ENCODE measurements around the gene SMIM38. TPM values are rescaled to one million over a fixed set of nuclear protein-coding genes. Genes with fewer than 3 reads are reported as not detected.
A peak's percentile ranks its signal among the peaks of the same experiment; 100 is the strongest.

The SMIM38 gene
- total RNA-seq, 1 donor from 2014 or later, result 0.12 TPM

- H3K36me3 Mint-ChIP-seq (ENCODE audit: low read depth), result peaks cover 3% of the 10 kb centered on the region
- no peak overlapping the region for H3K27ac Mint-ChIP-seq (ENCODE audit: unreplicated experiment)
- no peak for TF ChIP-seq CTCF (IDR thresholded peaks at IDR 0.05)
- H3K4me3 Mint-ChIP-seq (ENCODE audit: unreplicated experiment), result no peak overlapping the region
- DNase-seq (ENCODE audit: low spot score), result no peak
- no peaks in the 10 kb centered on the region for H3K27me3 Mint-ChIP-seq (ENCODE audit: low read depth)
- H3K9me3 Mint-ChIP-seq (ENCODE audit: low read depth), result peaks cover 13% of the 10 kb centered on the region
- peaks cover 44% of the 10 kb centered on the region for H3K4me1 Mint-ChIP-seq (ENCODE audit: low read depth)
Measured at GRCh38 chr11:69163842-69164241, 8.1 kb downstream of the SMIM38 start.

- Mint-ChIP-seq H3K9me3 (ENCODE audit: low read depth) (peaks cover 13% of the 10 kb centered on the region), H3K4me1 (ENCODE audit: low read depth) (peaks cover 44% of the 10 kb centered on the region)
- DNase-seq (ENCODE audit: low spot score), result no peak
Measured at GRCh38 chr11:69164824-69165223, 9.1 kb downstream of the SMIM38 start.

GRCh38 chr11:69165775-69166174 lies 10.0 kb downstream of the SMIM38 start:
- Mint-ChIP-seq H3K4me1 (ENCODE audit: low read depth) (peaks cover 41% of the 10 kb centered on the region), H3K4me3 (ENCODE audit: unreplicated experiment) (no peak overlapping the region), H3K27ac (ENCODE audit: unreplicated experiment) (no peak overlapping the region), H3K27me3 (ENCODE audit: low read depth) (no peaks in the 10 kb centered on the region), H3K9me3 (ENCODE audit: low read depth) (peaks cover 13% of the 10 kb centered on the region), H3K36me3 (ENCODE audit: low read depth) (peaks cover 3% of the 10 kb centered on the region)
- TF ChIP-seq CTCF (IDR thresholded peaks at IDR 0.05), result no peak
- DNase-seq (ENCODE audit: low spot score), result no peak

More at GRCh38 chr11:69164824-69165223, 9.1 kb downstream of the SMIM38 start:
- no peak for TF ChIP-seq CTCF (IDR thresholded peaks at IDR 0.05)
- H3K27me3 Mint-ChIP-seq (ENCODE audit: low read depth), result no peaks in the 10 kb centered on the region
- no peak overlapping the region for H3K4me3 Mint-ChIP-seq (ENCODE audit: unreplicated experiment)
- H3K36me3 Mint-ChIP-seq (ENCODE audit: low read depth), result peaks cover 3% of the 10 kb centered on the region
- no peak overlapping the region for H3K27ac Mint-ChIP-seq (ENCODE audit: unreplicated experiment)

GRCh38 chr11:69166218-69167115 lies 10.7 kb downstream of the SMIM38 start:
- Mint-ChIP-seq H3K27me3 (ENCODE audit: low read depth) (no peaks in the 10 kb centered on the region), H3K36me3 (ENCODE audit: low read depth) (peaks cover 3% of the 10 kb centered on the region), H3K4me3 (ENCODE audit: unreplicated experiment) (peak overlapping the region; percentile 46), H3K4me1 (ENCODE audit: low read depth) (peaks cover 34% of the 10 kb centered on the region), H3K9me3 (ENCODE audit: low read depth) (peaks cover 13% of the 10 kb centered on the region), H3K27ac (ENCODE audit: unreplicated experiment) (peak overlapping the region; percentile 83)
- TF ChIP-seq CTCF (IDR thresholded peaks at IDR 0.05), result peak; percentile 74
- DNase-seq (ENCODE audit: low spot score), result peak; percentile 76

- Mint-ChIP-seq H3K9me3 (ENCODE audit: low read depth) (peaks cover 13% of the 10 kb centered on the region), H3K27me3 (ENCODE audit: low read depth) (peaks cover 2% of the 10 kb centered on the region), H3K4me3 (ENCODE audit: unreplicated experiment) (no peak overlapping the region), H3K27ac (ENCODE audit: unreplicated experiment) (peak overlapping the region; percentile 60), H3K4me1 (ENCODE audit: low read depth) (peaks cover 31% of the 10 kb centered on the region), H3K36me3 (ENCODE audit: low read depth) (peaks cover 3% of the 10 kb centered on the region)
- DNase-seq (ENCODE audit: low spot score), result peak; percentile 20
- no peak for TF ChIP-seq CTCF (IDR thresholded peaks at IDR 0.05)
Measured at GRCh38 chr11:69167130-69167915, 11.6 kb downstream of the SMIM38 start.

Data from chondrocyte (in vitro differentiated cells).